ENCODE results near the gene CAMK2B.
A peak's percentile ranks its signal among the peaks of the same experiment; 100 is the strongest.

The CAMK2B gene

GRCh38 chr7:44212018-44212417, 113.4 kb downstream of the CAMK2B start:
- in situ Hi-C loops (cut with HindIII; ENCODE audit: low pct_ligation_motif_present, low sequenced_read_pairs), result no loop called here
- no peak for TF ChIP-seq CTCF (IDR thresholded peaks at IDR 0.05; ENCODE audit: low read depth, low read length, missing control alignments)
- Histone ChIP-seq H3K27me3 (replicated peaks) (no peaks in the 10 kb centered on the region), H3K36me3 (replicated peaks) (peaks cover 66% of the 10 kb centered on the region), H3K27ac (no peak overlapping the region), H3K4me3 (ENCODE audit: low read depth, low read length) (no peak overlapping the region)
- DNase-seq, result no peak

DNA sequence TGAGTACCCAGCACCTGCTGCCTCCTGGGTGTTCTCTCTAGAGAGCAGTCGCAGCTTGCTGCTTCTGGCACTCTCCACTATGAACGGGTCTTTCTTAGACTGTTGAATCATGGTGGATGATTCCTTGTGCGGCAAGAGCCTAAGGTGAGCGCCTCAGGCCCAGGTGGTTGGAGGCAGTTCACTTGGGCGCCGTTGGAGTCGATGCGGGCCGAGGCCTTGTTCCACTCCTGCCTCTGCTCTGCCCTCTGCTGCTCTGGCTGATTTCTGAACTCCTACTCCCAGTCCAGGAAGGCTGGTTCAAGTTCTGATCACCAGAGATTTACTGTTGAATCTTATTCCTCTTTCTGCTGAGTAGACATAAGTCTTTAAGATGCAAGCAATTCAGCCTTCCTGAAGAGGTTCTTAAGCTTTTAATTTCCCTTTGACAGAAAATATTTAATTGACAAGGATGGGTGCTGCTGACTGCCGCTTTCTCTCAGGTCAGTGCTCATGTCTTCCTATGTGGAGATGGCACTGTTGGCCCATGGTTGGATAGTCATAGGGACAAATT, 114.2 kb downstream of the CAMK2B start:
- Histone ChIP-seq H3K27me3 (replicated peaks) (no peaks in the 10 kb centered on the region), H3K4me3 (ENCODE audit: low read depth, low read length) (no peak overlapping the region), H3K27ac (no peak overlapping the region), H3K36me3 (replicated peaks) (peaks cover 72% of the 10 kb centered on the region)
- no peak for TF ChIP-seq CTCF (IDR thresholded peaks at IDR 0.05; ENCODE audit: low read depth, low read length, missing control alignments)
- in situ Hi-C loops (cut with HindIII; ENCODE audit: low pct_ligation_motif_present, low sequenced_read_pairs), result no loop called here
- no peak for DNase-seq

DNA sequence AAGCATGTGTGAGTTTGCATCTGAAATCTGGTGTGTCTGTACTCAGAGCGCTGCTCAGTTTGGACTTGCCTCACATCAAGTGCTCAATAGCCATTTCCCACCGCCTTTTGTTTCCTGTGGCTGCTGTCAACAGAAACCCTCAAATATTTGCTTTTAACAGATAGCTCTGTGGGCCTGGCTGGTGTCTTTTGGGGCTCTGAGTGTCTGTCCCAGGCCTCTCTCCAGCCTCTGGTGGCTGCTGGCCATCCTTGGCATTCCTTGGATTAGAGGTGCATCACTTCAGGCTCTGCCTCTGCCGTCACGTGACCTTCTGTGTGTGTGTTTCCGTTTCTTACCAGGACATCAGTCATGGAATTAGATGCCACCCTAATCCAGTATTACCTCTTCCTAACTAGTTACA, 115.3 kb downstream of the CAMK2B start:
- Histone ChIP-seq H3K27ac (no peak overlapping the region), H3K36me3 (replicated peaks) (peaks cover 80% of the 10 kb centered on the region), H3K4me3 (ENCODE audit: low read depth, low read length) (no peak overlapping the region), H3K27me3 (replicated peaks) (no peaks in the 10 kb centered on the region)
- in situ Hi-C loops (cut with HindIII; ENCODE audit: low pct_ligation_motif_present, low sequenced_read_pairs), result no loop called here
- TF ChIP-seq CTCF (IDR thresholded peaks at IDR 0.05; ENCODE audit: low read depth, low read length, missing control alignments), result no peak
- no peak for DNase-seq

GRCh38 chr7:44208085-44208484, 117.3 kb downstream of the CAMK2B start:
- no peak for DNase-seq
- Histone ChIP-seq H3K36me3 (replicated peaks) (peaks cover 80% of the 10 kb centered on the region), H3K27me3 (replicated peaks) (no peaks in the 10 kb centered on the region), H3K27ac (no peak overlapping the region), H3K4me3 (ENCODE audit: low read depth, low read length) (no peak overlapping the region)
- TF ChIP-seq CTCF (IDR thresholded peaks at IDR 0.05; ENCODE audit: low read depth, low read length, missing control alignments), result no peak
- in situ Hi-C loops (cut with HindIII; ENCODE audit: low pct_ligation_motif_present, low sequenced_read_pairs), result no loop called here

- Histone ChIP-seq H3K27me3 (replicated peaks) (no peaks in the 10 kb centered on the region), H3K36me3 (replicated peaks) (peaks cover 65% of the 10 kb centered on the region), H3K4me3 (ENCODE audit: low read depth, low read length) (no peak overlapping the region), H3K27ac (no peak overlapping the region)
- no peak for TF ChIP-seq CTCF (IDR thresholded peaks at IDR 0.05; ENCODE audit: low read depth, low read length, missing control alignments)
- no peak for DNase-seq
- in situ Hi-C loops (cut with HindIII; ENCODE audit: low pct_ligation_motif_present, low sequenced_read_pairs), result no loop called here
Observed at GRCh38 chr7:44206008-44206407, 119.4 kb downstream of the CAMK2B start.

GRCh38 chr7:44201813-44202212, 123.6 kb downstream of the CAMK2B start:
- Histone ChIP-seq H3K36me3 (replicated peaks) (peaks cover 30% of the 10 kb centered on the region), H3K27me3 (replicated peaks) (no peaks in the 10 kb centered on the region), H3K4me3 (ENCODE audit: low read depth, low read length) (peak overlapping the region; percentile 99), H3K27ac (no peak overlapping the region)
- DNase-seq, result peak; percentile 9
- in situ Hi-C loops (cut with HindIII; ENCODE audit: low pct_ligation_motif_present, low sequenced_read_pairs), result no loop called here
- no peak for TF ChIP-seq CTCF (IDR thresholded peaks at IDR 0.05; ENCODE audit: low read depth, low read length, missing control alignments)

Measured in brain microvascular endothelial cell (primary cell).